ENCODE results near the gene SEZ6L2. TPM values are rescaled to one million over a fixed set of nuclear protein-coding genes. Genes with fewer than 3 reads are reported as not detected.

The SEZ6L2 gene
- polyA plus RNA-seq, 1 experiment = 19.3 TPM

- TF ChIP-seq, protein P1, sequence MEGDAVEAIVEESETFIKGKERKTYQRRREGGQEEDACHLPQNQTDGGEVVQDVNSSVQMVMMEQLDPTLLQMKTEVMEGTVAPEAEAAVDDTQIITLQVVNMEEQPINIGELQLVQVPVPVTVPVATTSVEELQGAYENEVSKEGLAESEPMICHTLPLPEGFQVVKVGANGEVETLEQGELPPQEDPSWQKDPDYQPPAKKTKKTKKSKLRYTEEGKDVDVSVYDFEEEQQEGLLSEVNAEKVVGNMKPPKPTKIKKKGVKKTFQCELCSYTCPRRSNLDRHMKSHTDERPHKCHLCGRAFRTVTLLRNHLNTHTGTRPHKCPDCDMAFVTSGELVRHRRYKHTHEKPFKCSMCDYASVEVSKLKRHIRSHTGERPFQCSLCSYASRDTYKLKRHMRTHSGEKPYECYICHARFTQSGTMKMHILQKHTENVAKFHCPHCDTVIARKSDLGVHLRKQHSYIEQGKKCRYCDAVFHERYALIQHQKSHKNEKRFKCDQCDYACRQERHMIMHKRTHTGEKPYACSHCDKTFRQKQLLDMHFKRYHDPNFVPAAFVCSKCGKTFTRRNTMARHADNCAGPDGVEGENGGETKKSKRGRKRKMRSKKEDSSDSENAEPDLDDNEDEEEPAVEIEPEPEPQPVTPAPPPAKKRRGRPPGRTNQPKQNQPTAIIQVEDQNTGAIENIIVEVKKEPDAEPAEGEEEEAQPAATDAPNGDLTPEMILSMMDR (IDR thresholded peaks at IDR 0.05; ENCODE audit: insufficient read depth, low read depth, low read length) = no peak
Observed at GRCh38 chr16:29842732-29843346, 56.5 kb downstream of the SEZ6L2 start.

GRCh38 chr16:29841631-29842030, 57.7 kb downstream of the SEZ6L2 start:
- Histone ChIP-seq H3K27me3 (ENCODE audit: control insufficient read depth, insufficient read depth, low read length) (no peaks in the 10 kb centered on the region), H3K4me3 (ENCODE audit: low read depth, low read length) (no peak overlapping the region), H3K36me3 (ENCODE audit: control insufficient read depth, insufficient read depth, low read length) (peaks cover 54% of the 10 kb centered on the region)
- POLR2A ChIA-PET = no interaction called here
- no peak for DNase-seq (ENCODE audit: low read depth)
- CTCF ChIA-PET = interaction anchor here (1.1 kb wide), 1 partner anchor 25 kb away, joined by 3 read pairs; no protein-coding TSS in a partner anchor
- TF ChIP-seq, protein P1 (IDR thresholded peaks at IDR 0.05; ENCODE audit: insufficient read depth, low read depth, low read length) = no peak

More at GRCh38 chr16:29842732-29843346, 56.5 kb downstream of the SEZ6L2 start:
- H3K36me3 ChIP-seq (ENCODE audit: control insufficient read depth, insufficient read depth, low read length) = peaks cover 57% of the 10 kb centered on the region
- ChIA-PET CTCF (no interaction called here), POLR2A (interaction anchor here (0.5 to 0.6 kb wide), 2 partner anchors 18 to 28 kb away, joined by 6 to 21 read pairs; no protein-coding TSS in a partner anchor)
- no peaks in the 10 kb centered on the region for H3K27me3 ChIP-seq (ENCODE audit: control insufficient read depth, insufficient read depth, low read length)
- no peak overlapping the region for H3K4me3 ChIP-seq (ENCODE audit: low read depth, low read length)
- DNase-seq (ENCODE audit: low read depth) = no peak

DNA sequence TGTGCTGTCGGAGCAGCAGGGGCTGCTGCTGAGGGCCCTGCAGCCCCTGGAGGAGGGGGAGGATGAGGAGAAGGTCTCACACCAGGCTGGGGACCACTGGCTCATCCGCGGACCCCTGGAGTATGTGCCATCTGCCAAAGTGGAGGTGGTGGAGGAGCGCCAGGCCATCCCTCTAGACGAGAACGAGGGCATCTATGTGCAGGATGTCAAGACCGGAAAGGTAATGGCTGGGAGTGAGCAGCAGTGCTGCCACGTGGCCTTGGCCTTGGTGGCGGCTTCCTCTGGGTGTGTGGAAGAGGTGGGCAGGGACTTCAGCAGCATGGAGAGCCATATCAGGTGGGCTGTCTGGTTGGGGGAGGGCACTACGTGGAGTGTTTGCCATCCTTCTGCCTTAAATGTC, 59.1 kb downstream of the SEZ6L2 start:
- POLR2A ChIA-PET = no interaction called here
- TF ChIP-seq, protein P1 (IDR thresholded peaks at IDR 0.05; ENCODE audit: insufficient read depth, low read depth, low read length) = no peak
- CTCF ChIA-PET = no interaction called here
- H3K4me3 ChIP-seq (ENCODE audit: low read depth, low read length) = no peak overlapping the region
- no peaks in the 10 kb centered on the region for H3K27me3 ChIP-seq (ENCODE audit: control insufficient read depth, insufficient read depth, low read length)
- DNase-seq (ENCODE audit: low read depth) = no peak
- peaks cover 49% of the 10 kb centered on the region for H3K36me3 ChIP-seq (ENCODE audit: control insufficient read depth, insufficient read depth, low read length)

DNA sequence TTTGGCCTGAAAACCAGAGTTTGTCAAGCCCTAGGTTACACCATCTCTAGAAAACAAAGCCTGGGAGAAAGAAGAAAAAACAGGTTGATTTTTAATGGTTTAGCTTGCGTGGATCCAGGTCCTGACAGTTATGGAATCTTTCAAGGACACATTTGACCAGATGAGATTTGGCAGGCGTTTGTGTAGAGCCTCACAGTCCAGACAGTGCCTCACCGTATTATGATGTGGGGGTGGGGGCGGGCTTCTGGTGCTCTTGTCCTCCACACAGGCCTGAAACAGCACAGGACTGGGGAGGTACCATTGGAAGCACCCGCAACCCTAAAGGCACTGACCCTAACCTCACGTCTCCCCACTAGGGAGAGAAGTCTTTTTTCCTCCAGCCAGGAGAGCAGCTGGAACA, 59.5 kb downstream of the SEZ6L2 start:
- Histone ChIP-seq H3K4me3 (ENCODE audit: low read depth, low read length) (no peak overlapping the region), H3K27me3 (ENCODE audit: control insufficient read depth, insufficient read depth, low read length) (no peaks in the 10 kb centered on the region), H3K36me3 (ENCODE audit: control insufficient read depth, insufficient read depth, low read length) (peaks cover 45% of the 10 kb centered on the region)
- CTCF ChIA-PET = interaction anchor here (1.2 kb wide), 1 partner anchor 24 kb away, joined by 3 read pairs; the partner anchor contains the start of gene PAGR1
- TF ChIP-seq, protein P1 (IDR thresholded peaks at IDR 0.05; ENCODE audit: insufficient read depth, low read depth, low read length) = no peak
- POLR2A ChIA-PET = no interaction called here
- DNase-seq (ENCODE audit: low read depth) = no peak

GRCh38 chr16:29837841-29838240, 61.5 kb downstream of the SEZ6L2 start:
- TF ChIP-seq, protein P1 (IDR thresholded peaks at IDR 0.05; ENCODE audit: insufficient read depth, low read depth, low read length) = no peak
- Histone ChIP-seq H3K36me3 (ENCODE audit: control insufficient read depth, insufficient read depth, low read length) (peaks cover 48% of the 10 kb centered on the region), H3K27me3 (ENCODE audit: control insufficient read depth, insufficient read depth, low read length) (no peaks in the 10 kb centered on the region), H3K4me3 (ENCODE audit: low read depth, low read length) (no peak overlapping the region)
- ChIA-PET POLR2A (interaction anchor here (0.7 kb wide), 1 partner anchor 15 kb away, joined by 3 read pairs; no protein-coding TSS in a partner anchor), CTCF (interaction anchor here (1.3 kb wide), 1 partner anchor 10 kb away, joined by 13 read pairs; no protein-coding TSS in a partner anchor)
- no peak for DNase-seq (ENCODE audit: low read depth)
